ENCODE results near the gene HOXA5.

Gene HOXA5

DNA sequence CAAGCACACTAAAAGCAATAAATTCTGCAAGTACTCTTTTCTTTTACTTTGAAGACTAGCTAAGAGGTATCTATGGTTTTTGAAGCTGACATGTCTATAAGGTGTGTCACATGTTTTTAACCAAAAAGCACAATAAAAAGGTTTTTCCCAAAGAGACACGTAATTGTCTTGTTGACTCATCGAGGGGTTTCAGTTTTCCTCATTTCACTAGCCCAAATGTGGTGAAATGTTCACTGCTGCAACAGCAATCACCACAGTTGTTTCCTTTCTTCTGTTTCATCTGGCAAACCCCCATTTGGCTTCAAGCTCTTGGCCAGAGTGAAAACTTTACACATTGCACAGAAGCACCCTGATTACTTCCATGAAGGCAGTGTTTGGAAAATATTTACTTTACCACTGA lies 9.1 kb downstream of the HOXA5 start:
- peak; percentile 78 for DNase-seq (ENCODE audit: low spot score)

DNA sequence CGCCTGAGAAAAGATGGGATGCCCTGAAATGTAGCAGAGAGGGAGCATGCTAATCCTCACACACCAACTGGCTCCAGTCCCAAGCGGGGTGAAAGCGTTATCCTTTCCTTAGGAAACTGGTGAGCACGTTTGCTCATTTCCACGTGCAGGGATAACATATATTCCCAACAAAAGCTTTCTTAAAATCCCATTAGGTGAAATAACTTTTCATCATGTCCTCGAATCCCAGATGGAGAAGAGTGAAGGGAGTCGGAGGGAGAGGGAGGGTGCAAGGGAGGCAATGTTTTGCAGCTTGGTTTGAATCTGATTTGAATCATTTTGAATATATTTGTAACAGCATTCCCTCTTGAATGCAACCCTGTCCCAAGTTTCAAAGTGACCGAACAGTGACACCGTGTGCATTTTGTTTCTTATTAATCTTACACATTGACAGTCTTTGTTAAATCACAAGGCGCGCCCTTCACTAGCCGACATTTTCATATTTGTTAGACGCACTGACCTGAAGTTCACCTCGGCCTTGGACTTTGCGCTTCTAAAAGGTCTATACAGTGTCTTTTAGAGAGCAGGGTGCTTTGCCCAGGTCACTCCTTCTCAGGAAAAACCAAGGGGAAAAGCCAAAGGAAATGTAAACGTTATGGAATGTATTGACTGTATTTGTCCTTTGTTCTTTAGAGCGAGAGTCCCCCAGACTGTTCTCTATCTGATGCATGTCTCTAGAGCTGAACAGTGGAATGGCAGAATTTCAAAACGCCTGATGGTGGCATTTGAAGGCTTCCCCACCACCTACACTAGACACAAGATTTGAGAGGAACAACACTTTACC lies 9.9 kb downstream of the HOXA5 start:
- DNase-seq (ENCODE audit: low spot score), result no peak

DNA sequence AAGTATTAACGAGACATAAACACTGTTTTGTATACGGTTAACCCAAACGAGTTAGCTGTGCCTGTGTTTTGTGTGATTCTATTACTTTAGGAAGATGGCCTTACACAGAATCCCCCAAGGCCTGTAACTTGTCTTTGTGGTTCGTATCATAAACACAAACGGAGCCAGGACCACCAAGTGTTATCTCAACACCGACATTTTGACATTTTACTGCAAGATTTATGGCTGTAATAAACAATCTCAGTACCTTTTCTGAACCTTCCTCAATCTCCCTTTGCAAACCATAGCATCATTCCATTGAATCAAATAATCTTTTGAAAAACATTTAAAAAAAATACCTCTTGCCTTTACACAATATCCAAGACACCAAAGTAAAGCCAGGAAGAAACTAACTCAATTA lies 10.5 kb downstream of the HOXA5 start:
- no peak for DNase-seq (ENCODE audit: low spot score)

DNA sequence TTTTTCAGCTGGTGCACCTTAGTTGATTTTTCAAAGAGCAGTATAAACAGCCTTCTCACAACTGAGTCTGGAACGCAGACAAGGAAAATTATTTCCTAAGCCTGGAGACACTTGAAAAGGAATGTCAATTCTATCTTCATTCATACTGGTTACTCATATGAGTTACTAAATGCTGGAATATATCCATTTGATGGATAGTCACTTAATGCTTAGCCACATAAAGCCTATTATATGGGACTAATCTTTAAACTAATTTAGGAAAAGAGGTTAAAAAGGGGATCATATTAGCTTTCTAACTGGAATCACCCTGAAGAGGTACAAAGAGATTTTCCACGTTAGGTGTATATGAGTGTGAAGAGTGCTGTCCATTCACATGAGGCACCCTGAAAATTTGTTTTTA lies 11.3 kb downstream of the HOXA5 start:
- DNase-seq (ENCODE audit: low spot score), result no peak

DNA sequence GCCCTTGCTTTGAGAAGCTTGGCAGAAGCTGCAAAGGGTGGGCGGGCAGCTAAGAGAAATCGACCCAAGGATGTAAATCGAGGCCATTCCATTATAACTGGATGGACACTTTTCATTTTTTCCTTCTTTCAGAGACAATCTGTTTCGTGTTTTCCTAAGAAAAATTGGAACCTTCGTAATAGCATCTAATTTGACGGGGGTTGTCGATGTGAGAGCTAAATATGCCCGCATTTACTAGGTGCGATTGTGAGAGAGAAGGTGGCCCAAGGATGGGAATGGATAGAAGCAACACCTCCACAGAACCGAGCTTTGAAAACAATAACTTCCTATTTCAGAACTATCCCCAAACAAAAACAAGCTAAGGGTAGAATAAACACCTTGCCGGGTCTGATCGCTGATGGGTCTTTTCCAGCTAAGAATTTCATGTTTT lies 12.1 kb downstream of the HOXA5 start:
- DNase-seq (ENCODE audit: low spot score), result no peak

DNA sequence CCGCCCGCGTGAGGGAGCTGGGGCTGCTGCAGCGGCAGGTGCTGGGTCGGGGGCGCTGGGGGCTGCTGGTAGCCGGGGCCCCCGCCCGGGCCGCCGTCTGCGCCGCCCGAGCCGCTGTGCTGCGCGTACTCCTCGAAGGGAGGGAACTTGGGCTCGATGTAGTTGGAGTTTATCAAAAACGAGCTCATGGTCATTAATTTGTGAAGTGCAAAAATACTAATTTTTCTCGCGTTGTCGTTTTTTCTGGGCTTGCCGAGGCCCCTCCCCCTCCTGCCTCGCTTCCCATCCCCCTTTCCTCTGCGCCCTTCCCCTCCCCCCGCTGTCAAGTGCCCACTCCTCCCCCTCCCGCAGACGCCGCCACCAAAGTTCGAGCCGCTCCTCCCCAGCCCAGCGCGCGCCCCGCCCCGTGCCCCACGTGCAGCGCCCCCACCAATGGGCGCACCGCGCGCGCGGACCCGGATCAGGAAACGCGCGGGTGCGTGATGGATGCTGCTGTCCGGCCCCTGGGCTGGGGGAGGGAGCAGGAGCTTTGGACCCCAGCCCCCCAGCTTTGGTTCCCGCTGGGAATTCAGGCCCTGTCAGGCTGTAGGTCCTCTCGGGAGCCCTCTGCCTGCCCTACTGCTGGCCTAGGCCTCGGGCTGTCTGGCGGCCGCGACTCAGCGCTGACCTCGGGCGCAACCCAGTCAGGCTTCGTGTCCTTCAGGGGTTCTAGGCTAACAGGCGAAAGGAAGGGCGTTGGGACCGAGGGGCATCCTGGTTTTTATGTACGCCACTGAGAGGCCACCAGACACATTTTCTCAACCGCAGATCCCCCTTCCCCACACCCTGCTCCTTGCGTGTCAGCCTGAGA lies 12.7 kb downstream of the HOXA5 start, which contains the start of gene HOXA4:
Gene HOXA4, minus strand, starts transcription at position 218 of the 850 bp plus-strand sequence. Its CDS starts 24 bp downstream, at position 194.
- peak; percentile 90 for DNase-seq (ENCODE audit: low spot score)

DNA sequence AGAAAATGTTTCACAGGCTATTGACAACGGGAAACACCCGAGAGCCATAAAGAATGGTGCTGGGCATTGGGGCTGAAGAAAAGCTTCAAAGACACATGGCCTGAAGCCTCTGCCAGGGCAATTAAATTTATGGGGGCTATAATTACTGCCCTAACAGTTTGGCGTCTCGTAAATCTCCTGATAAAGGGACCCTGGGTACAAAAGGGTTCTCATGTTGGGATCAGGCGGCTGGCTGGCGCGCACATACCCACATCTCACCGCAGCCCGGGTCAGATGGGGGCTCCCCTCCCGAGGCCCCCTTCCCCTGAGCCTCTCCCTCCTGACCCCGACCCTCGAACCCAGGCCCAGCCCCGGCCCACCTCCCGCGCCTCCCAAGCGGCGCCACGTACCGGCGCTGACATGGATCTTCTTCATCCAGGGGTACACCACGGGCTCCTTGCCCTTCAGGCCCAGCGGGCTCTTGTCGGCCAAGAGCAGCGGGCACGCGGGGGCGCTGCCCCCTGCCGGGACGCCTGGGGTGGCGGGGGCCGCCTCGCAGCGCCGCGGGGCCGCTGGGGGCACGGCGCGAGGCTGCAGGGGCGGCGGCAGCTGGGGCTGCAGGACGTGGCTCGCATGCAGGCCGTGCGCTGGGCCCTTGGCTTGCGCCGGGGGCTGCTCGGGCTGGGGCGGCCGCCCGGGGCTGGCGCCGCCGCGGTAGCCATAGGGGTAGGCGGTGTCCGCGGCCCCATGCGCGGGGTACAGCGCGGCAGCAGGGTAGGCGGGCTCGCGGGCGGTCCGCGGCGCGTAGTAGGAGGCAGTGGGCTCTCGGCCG lies 13.5 kb downstream of the HOXA5 start:
- peak; percentile 59 for DNase-seq (ENCODE audit: low spot score)

DNA sequence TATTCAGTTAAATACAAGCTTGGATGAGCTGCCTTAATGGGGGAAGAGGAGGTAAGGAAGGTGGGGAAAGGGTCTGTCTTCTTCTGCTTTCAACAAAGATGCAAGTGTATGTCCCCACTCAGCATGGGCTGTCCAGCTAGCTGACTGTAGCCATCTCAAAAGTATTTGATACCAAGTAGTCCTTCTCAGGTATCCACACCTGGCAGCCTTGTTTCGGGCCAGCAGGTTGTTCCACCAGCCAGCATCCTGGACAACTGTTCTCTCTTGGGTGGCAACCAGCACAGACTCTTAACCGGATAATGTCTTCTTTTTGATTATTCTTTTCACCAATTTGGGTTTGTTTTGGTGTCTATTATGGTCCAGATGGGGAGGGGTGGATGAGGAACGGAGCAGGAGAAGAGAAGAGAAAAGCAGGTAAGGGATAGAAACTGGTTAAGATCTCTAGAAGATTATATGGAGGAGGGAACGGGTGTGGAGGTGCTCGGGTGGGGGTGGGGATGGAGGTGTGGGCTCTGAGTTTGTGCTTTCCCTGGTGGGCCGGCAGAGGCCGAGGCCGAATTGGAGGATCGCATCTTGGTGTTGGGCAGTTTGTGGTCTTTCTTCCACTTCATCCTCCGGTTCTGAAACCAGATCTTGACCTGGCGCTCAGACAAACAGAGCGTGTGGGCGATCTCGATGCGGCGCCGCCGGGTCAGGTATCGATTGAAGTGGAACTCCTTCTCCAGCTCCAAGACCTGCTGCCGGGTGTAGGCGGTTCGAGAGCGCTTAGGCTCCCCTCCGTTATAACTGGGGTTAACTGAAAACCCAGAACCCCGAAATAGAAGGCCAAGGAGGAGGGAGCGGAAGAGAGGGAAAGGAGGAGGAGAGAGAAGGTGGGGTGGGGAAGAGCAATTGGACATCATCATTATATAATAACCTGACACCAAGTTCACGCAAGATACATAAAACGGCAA lies 14.4 kb downstream of the HOXA5 start:
- DNase-seq (ENCODE audit: low spot score), result no peak

DNA sequence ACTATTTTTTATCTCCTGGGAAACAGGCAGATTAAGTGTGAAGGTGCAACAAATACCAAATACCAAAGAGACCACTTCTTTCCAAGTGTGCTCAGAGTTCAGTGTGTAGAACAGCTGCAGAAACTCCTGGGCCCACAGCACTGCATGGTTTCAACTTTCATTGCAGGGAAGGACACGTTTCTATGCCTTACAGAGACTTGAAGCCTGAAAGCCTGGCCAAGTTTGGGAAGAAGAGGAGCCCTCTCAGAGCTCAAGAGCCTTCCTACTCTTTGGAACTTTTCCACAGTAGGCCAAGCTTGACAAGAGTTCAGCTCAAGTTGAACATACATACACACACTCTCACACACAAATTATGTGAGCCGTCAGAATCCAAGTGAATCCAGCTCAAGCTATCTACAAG lies 15.4 kb downstream of the HOXA5 start:
- DNase-seq (ENCODE audit: low spot score), result no peak

DNA sequence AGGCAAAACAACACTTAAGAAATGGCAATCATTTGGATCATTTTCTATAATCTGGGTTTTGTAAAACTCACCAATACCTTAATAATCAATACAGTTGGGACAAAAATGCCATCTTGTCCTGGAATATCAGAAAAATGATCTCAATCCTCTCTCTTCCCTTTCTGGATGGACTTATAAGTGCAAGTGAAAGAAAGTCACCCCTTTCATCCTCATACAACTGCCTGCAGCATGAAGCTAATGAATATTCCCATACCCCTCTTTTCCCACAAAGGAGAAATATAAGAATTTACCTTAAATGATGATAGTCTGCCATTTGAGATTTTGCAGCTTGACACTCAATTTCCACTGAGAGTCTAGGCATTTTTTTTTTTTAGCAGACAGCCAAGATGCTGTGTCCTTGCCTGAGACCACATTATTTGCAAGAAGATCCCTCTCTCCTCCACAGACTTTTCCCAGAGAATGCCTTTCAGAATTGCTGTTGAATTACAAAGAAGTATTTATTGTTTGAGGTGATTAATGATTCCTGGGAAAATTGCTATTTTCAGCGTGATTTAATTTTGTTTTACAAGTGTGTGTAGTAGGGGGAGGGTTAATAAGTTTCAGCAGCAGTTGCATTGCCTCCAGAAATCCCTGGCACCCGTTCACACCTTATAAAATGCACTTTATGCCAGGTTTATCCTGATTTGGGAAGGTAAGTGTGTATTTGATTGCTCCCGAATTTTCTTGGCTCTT lies 16.7 kb downstream of the HOXA5 start:
- no peak for DNase-seq (ENCODE audit: low spot score)

DNA sequence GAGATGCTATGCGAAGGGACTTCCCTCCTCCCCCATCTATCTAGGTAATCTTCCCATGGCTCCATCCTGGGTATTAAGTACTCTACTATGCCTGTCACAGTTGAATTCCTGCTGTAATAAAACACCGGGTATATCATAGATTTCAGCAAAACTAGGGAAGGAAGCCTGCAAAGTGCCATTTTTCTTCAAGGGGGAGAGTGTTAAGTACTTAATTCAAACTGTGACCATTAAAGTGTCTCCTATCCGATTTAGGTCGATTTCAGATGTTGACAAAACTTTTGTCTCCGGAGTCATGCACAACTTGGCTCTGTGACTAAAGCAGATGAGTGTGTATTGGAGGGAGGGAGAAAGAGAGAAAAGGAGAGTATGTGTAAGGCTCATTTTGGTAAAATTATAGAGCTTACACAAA lies 17.5 kb downstream of the HOXA5 start:
- peak; percentile 57 for DNase-seq (ENCODE audit: low spot score)

DNA sequence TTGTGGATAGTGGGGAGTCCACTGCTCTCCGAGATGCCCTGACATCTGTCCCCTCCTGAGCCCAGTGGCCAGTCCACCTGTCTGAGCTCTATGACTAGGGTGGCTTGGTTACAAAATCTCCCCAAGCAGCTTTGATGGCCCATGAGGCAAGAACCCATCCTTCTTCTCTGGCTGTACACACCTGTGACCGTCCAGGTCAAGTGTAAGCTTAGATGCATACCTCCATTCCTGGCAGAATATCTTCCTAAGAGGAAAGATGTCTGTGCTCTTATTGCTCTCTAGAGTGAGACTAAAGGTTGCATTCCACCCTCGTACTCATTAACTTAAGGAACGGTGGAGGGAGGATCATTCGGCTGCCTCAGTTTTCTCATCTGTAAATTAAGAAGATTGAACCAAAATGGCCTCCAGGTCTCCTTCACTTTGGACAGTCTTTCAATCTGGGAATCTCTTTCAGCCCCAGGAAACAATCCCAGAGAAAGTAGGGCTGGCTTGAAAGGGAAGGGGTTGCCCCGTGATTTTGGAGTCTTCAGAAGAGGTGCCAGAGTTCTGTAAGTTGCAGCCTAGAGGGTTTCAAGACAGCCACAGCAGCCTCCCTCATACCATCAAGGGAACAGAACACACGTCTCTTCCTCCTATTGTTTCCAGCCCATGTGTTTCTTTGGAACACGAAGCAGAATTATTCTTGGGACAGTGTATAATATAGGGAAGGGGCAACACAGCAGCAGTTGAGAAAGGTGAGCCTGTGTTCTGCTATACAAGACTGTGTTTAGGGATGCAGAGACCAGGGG lies 18.4 kb downstream of the HOXA5 start:
- peak; percentile 68 for DNase-seq (ENCODE audit: low spot score)

DNA sequence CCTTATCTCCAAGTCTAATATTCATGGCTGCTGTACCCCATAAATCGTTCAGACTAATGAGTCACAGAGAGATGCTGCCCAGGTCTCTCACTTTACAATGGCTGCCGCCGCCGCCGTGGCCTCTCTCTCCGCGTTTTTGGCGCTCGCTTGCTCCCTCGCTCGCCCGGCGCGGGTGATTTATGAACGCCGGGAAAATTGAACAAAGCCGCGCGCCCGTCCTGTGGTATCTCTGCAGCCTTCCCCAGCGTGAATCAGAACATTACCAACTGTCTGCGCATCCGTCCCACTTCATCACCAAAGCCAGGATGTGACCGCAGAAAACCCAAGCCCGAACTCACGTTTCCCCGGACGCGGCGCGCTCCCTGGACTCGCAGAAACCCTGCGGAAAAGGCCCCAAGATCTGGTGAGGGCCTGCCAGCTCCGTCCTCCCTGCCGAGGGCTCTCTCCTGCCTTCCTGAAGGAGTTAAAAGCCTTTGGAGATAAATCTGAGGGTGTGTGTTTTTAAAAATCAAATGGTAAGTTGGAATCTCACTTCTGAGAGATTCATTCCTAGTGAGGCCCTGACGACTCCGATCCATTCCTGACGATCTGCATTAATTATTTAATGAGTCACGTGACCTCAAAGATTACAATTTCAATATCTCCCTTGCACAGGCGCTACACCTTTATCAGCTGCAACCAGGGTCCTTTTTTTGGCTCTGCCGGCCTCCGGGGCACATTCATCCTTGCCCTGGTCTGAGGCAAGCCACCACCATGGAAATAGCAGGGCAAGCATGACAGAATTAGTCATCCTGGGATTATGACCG lies 19.2 kb downstream of the HOXA5 start:
- DNase-seq (ENCODE audit: low spot score), result peak; percentile 96

DNA sequence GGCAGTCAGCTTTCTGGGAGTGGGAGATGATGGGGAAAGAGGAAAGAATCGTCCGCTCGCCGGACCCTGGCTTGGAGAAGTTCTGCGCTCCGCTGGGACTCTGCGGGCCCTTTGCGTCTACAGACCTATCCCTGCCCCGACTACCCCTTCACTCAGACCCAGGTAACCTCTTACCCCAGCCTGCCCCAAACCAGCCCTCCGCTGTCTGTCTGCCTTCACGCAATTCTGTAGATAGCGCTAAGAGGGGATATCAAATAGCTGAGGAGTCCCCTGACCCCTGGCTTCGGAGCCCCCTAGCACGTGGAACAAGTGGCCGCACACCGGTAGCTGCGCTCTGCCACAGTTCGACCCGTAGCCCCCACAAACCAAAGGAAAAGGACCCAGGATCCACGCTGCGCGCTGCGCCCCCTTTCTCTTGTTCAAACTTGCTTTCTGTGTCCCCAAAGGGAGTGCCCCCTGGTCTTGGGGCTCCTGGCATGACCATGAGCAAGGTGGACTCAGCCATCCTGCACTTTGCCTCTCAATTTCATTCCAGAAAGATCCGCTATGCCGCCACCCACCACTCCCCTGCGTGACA lies 19.9 kb downstream of the HOXA5 start:
- no peak for DNase-seq (ENCODE audit: low spot score)

DNA sequence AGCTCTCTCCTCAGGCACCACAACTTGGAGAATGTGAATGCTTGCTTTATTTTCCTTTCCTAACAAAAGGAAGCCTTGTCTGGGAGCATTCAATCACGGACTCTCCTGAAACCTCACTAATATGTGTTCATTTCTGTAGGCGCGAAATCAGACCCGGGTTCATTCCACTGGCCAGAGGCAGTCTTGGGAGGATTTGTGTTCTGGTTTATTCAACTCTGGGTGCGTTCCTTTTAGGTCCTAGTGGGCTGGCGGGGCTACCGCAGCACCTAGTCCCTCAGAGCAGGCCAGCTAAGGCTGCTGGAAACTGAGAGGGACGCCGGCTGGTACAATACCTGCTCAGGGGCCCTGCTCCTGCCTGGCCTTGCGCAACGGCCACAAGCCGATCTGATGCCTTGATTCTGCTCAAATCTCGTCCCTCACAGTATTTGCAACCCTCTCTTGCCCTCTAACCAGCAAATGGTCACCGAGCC lies 20.4 kb downstream of the HOXA5 start:
- no peak for DNase-seq (ENCODE audit: low spot score)

DNA sequence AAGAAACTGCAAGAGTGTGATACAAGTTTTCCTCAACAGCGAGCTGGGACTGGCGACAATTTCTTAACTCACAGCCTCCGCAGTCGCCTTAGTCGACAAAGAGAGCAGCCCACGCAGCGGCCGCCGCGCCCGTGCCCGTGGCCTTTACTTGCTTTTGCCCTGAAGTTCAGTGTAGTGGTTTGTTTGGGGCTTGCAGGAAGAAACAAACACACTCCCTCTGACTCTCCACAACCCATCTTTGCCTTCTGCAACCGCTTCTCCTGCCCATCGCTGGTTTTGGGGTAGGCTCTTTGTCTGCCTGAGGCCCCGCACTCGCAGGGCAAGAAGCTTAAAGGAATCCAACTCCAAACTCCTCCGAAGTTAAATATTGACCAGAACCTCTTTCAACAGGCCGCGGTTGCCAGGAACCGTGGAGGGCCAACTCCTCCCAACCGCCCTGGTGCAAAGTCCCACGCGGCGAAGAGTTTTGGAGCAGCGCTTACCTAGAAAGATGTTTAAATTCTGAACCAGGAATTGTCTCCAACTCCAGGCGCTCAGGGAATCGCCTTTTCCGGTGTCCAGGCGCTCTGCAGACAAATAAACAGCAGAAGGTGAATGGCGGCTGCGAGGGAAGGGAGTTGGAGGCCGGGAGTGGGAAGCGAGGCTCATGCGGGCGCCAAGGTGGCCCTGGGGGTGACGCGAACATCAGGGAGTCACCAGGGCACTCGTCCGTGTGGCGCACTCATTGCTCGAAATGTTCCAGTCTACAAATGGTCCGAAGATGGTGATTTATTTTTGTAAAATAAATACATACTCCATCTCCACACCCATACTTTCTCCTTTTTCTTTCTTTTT lies 21.2 kb downstream of the HOXA5 start:
- peak; percentile 86 for DNase-seq (ENCODE audit: low spot score)

DNA sequence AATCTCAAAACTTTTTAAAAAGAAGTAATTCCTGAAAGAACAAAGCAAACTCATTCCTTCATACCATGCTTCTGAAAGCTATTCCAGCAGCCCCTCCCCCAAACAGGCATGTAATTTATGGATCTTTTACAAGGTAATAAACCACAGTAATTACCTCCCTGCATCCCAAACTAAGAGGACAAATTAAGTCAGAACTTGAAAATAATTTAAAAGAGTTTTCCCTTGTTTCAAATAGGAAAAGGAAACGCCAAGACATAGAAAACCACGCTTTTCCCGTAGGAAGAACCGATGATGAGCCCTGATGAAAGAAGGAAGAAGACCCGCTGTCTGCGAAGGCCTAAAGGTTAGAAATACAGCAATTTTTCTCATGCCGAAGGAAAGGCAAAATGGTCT lies 21.8 kb downstream of the HOXA5 start:
- no peak for DNase-seq (ENCODE audit: low spot score)

All from kidney tubule cell (primary cell).